DMS153 treated with DMSO at 0.1 percent for 48 hours (cell line): ENCODE data around the gene TRIM22.
"Not testable (repeated sequence)": the region's sequence is repeated elsewhere in the genome, so short reads cannot be mapped to it uniquely, and the experiment has no call there.

Experiments used
- DNase-seq: peaks from one replicate; lab custom pipeline; 2025; ENCODE audit not compliant: unreplicated experiment; lab: John Stamatoyannopoulos, UW

TRIM22 gene

GRCh38 chr11:5690736-5691135, 1.1 kb downstream of the TRIM22 start:
- DNase-seq: no peak

GRCh38 chr11:5691238-5691963, 1.8 kb downstream of the TRIM22 start:
- not testable (repeated sequence) for DNase-seq

GRCh38 chr11:5691964-5692361, 2.4 kb downstream of the TRIM22 start:
- DNase-seq: no peak

- no peak for DNase-seq
Observed at GRCh38 chr11:5694642-5695041, 5.1 kb downstream of the TRIM22 start.

- DNase-seq: no peak
Observed at GRCh38 chr11:5695580-5695979, 6.0 kb downstream of the TRIM22 start.

GRCh38 chr11:5696210-5696609, 6.6 kb downstream of the TRIM22 start:
- no peak for DNase-seq

GRCh38 chr11:5698281-5698680, 8.7 kb downstream of the TRIM22 start:
- DNase-seq: no peak

GRCh38 chr11:5700421-5701054, 10.9 kb downstream of the TRIM22 start:
- DNase-seq: no peak

- no peak for DNase-seq
Observed at GRCh38 chr11:5701055-5701577, 11.5 kb downstream of the TRIM22 start.

- DNase-seq: no peak
Observed at GRCh38 chr11:5703741-5704536, 14.3 kb downstream of the TRIM22 start.

- DNase-seq: no peak
Observed at GRCh38 chr11:5705688-5706087, 16.1 kb downstream of the TRIM22 start.

- DNase-seq: no peak
Observed at GRCh38 chr11:5712507-5712906, 22.9 kb downstream of the TRIM22 start.

GRCh38 chr11:5713695-5714094, 24.1 kb downstream of the TRIM22 start:
- DNase-seq: no peak

- DNase-seq: not testable (repeated sequence)
Observed at GRCh38 chr11:5716518-5716917, 26.9 kb downstream of the TRIM22 start.

GRCh38 chr11:5719703-5720495, 30.3 kb downstream of the TRIM22 start:
- no peak for DNase-seq

- no peak for DNase-seq
Observed at GRCh38 chr11:5722622-5723021, 33.0 kb downstream of the TRIM22 start.

- no peak for DNase-seq
Observed at GRCh38 chr11:5726351-5726750, 36.8 kb downstream of the TRIM22 start.

- DNase-seq: no peak
Observed at GRCh38 chr11:5727691-5728090, 38.1 kb downstream of the TRIM22 start.

- DNase-seq: no peak
Observed at GRCh38 chr11:5736396-5736795, 46.8 kb downstream of the TRIM22 start, which contains the start of gene OR56B1. TSS of gene OR56B1 (plus strand) at chr11:5736448. CDS start at chr11:5736517, 69 bp downstream.

- no peak for DNase-seq
Observed at GRCh38 chr11:5737091-5737490, 47.5 kb downstream of the TRIM22 start.
